Spleen (tissue), 11 donors: ENCODE measurements around the gene BBS9. TPM values are rescaled to one million over a fixed set of nuclear protein-coding genes. Genes with fewer than 3 reads are reported as not detected.

Experiments used
- DNase-seq: peaks from one replicate; pipeline ENCODE4 v3.0.0-alpha.2; 2020
- H3K27ac ChIP-seq, 8 donors: fragments of 200-600 bp; sonication (generic) in 7 of 8; 1 replicate in 4 of 8; 2 replicates in 4 of 8; pipeline versions ENCODE4 v1.5.0 to v1.8.0; 2016 to 2021; ENCODE audit warnings: inconsistent platforms in 4 of 8, mild to moderate bottlenecking in 4 of 8, moderate library complexity in 1 of 8
- H3K27me3 ChIP-seq, 7 donors: fragments of 200-600 bp; sonication (generic) in 6 of 7; replicated peaks in 1 of 7; 1 replicate in 4 of 7; 2 replicates in 3 of 7; pipeline versions ENCODE4 v1.5.0 to v1.8.0; 2016 to 2021; ENCODE audit warnings: inconsistent platforms in 3 of 7, mild to moderate bottlenecking in 1 of 7
- H3K36me3 ChIP-seq, 6 donors: fragments of 200-600 bp; sonication (generic) in 5 of 6; 1 replicate in 4 of 6; 2 replicates in 2 of 6; pipeline versions ENCODE4 v1.5.0 to v1.8.0; 2016 to 2021; ENCODE audit warnings: inconsistent platforms in 2 of 6
- H3K4me1 ChIP-seq, 6 donors: fragments of 200-600 bp; sonication (generic) in 5 of 6; 1 replicate in 3 of 6; 2 replicates in 3 of 6; pipeline versions ENCODE4 v1.5.0 to v1.8.0; 2016 to 2021; ENCODE audit warnings: inconsistent platforms in 3 of 6
- H3K4me3 ChIP-seq, 8 donors: fragments of 200-600 bp; sonication (generic) in 7 of 8; 1 replicate in 4 of 8; 2 replicates in 4 of 8; pipeline versions ENCODE4 v1.5.0 to v1.8.0; 2016 to 2021; ENCODE audit warnings: inconsistent platforms in 4 of 8, mild to moderate bottlenecking in 4 of 8, moderate library complexity in 2 of 8
- H3K9me3 ChIP-seq, 8 donors: fragments of 200-600 bp; sonication (generic) in 7 of 8; 1 replicate in 4 of 8; 2 replicates in 4 of 8; pipeline versions ENCODE4 v1.5.0 to v1.8.0; 2016 to 2021; ENCODE audit warnings: inconsistent platforms in 4 of 8
- POLR2A ChIP-seq, 3 donors: fragments of 450-650 bp; IDR thresholded peaks; one replicate each; pipeline ENCODE4 v1.5.1; 2017; ENCODE audit warnings: antibody characterized with exemption in 3 of 3, mild to moderate bottlenecking in 1 of 3
- POLR2AphosphoS5 ChIP-seq, 3 donors: sonication (generic); formaldehyde crosslinking; IDR thresholded peaks; one replicate each; pipeline ENCODE4 v1.5.1; 2017; ENCODE audit warnings: antibody characterized with exemption in 3 of 3
- WGBS, 5 donors: extraction: QIAGEN DNeasy Blood & Tissue Kit in 3 of 5; methylation state at CpG; one replicate each; pipeline versions ENCODE4 v1.1.5 to v1.1.7; 2013 to 2018; 5-methylcytosine and 5-hydroxymethylcytosine counted together
- intact Hi-C: fragments of 100-400 bp; cut with DNase I; formaldehyde crosslinking; loops from one replicate; pipeline ENCODE4 v1.15.0; 2023; ENCODE audit warnings: low total_unique reads
- polyA plus RNA-seq, 3 donors: library from polyadenylated mRNA; stranded (reverse); fragments of 200-250 nt; gene quantifications; one replicate each; pipeline ENCODE4 v1.2.1, GENCODE V29; 2013
- total RNA-seq, 7 donors: library from RNA; depleted of rRNA in 3 of 7; stranded (reverse); fragments of >200 nt in 3 of 7; fragmentation: NEBNext Ultra II Directional in 4 of 7; extraction: Animal tissue kit (Norgen Biotek cat#: 25700) in 4 of 7; gene quantifications; one replicate each; pipeline versions ENCODE4 v1.1.0 to v1.2.1, GENCODE V29; 2016 to 2021
- TF ChIP-seq, protein P1 (sequence below), 11 experiments: fragments of 200-600 bp in 7 of 11; fragments of 450-650 bp in 4 of 11; sonication (generic) in 4 of 11; IDR thresholded peaks in 8 of 11; conservative IDR thresholded peaks in 3 of 11; 1 replicate in 7 of 11; 2 replicates in 4 of 11; pipeline versions ENCODE4 v1.4.0 to v1.8.0; 2016 to 2021; ENCODE audit warnings: antibody characterized with exemption in 11 of 11, inconsistent platforms in 4 of 11, mild to moderate bottlenecking in 1 of 11
- donor health status: healthy with polysubstance abuse.
- donor health status: DM: no; HTN: no; CAD: no; lungs with moderate emphysema.
- donor health status: DM: no; HTN: no; CAD: no.
- donor health status: Bipolar disorder and iron deficiency.
- donor health status: healthy.
- donor health status: DM: no; HTN: no; CAD: no.
- donor health status: DM: yes; HTN: yes; CAD: no.

BBS9 gene
- total and polyA plus RNA-seq, 10 donors: 2.3 to 44.1 (median 25.3) TPM

DNA sequence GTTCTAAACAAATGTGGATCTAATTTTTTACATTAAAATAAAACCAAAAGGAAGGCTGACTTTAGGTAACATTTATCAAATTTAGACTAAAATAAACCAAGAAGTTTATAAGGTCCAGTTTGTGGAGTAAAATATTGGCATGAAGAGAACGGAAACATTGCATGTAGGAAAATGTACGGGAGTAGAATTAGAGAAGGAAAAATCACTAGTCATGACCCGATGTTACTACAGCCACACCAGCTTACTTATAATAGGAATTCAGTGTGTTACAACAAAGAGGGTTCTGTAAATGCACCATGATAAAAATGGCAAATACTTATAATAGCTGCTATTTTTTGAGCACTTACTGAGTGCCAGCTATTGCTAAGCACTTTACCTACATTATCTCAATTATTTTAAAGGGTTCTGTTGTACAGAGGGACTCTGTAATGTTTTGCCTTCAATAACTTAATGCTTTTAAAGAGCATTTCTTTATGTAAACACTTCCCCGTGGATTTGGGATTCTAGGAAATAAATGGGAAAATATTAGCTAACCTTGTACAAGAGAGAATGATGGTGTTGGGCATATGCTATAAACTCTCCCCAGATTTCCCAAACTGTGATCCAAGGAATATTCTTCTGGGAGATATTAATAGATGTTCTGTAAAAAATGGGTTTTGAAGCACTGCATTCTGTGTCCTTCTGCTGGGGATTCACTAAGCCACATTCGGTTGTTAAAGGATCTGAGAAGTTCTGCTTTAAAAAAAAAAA lies 296.7 kb downstream of the BBS9 start:
- no peaks in the 10 kb centered on the region for H3K36me3 ChIP-seq
- H3K27me3 ChIP-seq: no peaks in the 10 kb centered on the region
- H3K4me3 ChIP-seq: no peak overlapping the region
- TF ChIP-seq POLR2AphosphoS5 (IDR thresholded peaks at IDR 0.05) (no peak), POLR2A (IDR thresholded peaks at IDR 0.05) (no peak)
- TF ChIP-seq, protein P1, sequence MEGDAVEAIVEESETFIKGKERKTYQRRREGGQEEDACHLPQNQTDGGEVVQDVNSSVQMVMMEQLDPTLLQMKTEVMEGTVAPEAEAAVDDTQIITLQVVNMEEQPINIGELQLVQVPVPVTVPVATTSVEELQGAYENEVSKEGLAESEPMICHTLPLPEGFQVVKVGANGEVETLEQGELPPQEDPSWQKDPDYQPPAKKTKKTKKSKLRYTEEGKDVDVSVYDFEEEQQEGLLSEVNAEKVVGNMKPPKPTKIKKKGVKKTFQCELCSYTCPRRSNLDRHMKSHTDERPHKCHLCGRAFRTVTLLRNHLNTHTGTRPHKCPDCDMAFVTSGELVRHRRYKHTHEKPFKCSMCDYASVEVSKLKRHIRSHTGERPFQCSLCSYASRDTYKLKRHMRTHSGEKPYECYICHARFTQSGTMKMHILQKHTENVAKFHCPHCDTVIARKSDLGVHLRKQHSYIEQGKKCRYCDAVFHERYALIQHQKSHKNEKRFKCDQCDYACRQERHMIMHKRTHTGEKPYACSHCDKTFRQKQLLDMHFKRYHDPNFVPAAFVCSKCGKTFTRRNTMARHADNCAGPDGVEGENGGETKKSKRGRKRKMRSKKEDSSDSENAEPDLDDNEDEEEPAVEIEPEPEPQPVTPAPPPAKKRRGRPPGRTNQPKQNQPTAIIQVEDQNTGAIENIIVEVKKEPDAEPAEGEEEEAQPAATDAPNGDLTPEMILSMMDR (IDR thresholded peaks at IDR 0.05 in 8 of 11, conservative IDR thresholded peaks at IDR 0.05 in 3 of 11): no peak
- intact Hi-C loops: no loop called here
- H3K27ac ChIP-seq: no peak overlapping the region
- no peaks in the 10 kb centered on the region for H3K9me3 ChIP-seq
- WGBS, 5 donors: 85 to 92% (median 92%) methylated on average over 5 of the region's 5 CpGs
- no peak for DNase-seq
- H3K4me1 ChIP-seq: peaks cover 0 to 25% (median 9%) of the 10 kb centered on the region in 6 donors

- Histone ChIP-seq H3K4me3 (no peak overlapping the region), H3K4me1 (peaks cover 0 to 18% (median 6%) of the 10 kb centered on the region in 6 donors)
- TF ChIP-seq, protein P1 (IDR thresholded peaks at IDR 0.05 in 8 of 11, conservative IDR thresholded peaks at IDR 0.05 in 3 of 11): no peak
- TF ChIP-seq POLR2AphosphoS5 (IDR thresholded peaks at IDR 0.05) (no peak), POLR2A (IDR thresholded peaks at IDR 0.05) (no peak)
These were observed 299.1 kb downstream of the BBS9 start for GRCh38 chr7:33428415-33428814.

DNA sequence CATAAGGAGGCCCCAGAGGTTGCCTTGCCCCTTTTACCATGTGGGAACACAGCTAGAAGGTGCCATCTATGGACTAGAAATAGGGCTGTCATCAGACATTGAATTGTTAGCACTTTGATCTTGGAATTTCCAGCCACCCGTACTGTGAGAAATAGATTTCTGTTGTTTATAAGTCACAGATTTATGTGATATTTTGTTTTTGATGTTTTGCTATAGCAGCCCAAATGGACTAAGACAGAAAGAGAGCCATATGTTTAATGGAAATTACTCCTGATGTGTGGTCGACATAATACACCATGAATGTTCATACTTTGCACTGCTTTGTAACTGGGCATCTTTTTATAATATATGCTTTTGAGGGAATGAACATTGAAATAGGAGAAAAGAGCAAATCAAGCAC lies 302.2 kb downstream of the BBS9 start:
- Histone ChIP-seq H3K4me3 (no peak overlapping the region), H3K36me3 (no peaks in the 10 kb centered on the region), H3K27ac (no peak overlapping the region), H3K9me3 (no peaks in the 10 kb centered on the region), H3K27me3 (no peaks in the 10 kb centered on the region), H3K4me1 (peaks cover 0 to 8% (median 0%) of the 10 kb centered on the region in 6 donors)
- intact Hi-C loops: no loop called here
- TF ChIP-seq POLR2AphosphoS5 (IDR thresholded peaks at IDR 0.05): no peak
- TF ChIP-seq, protein P1 (IDR thresholded peaks at IDR 0.05 in 8 of 11, conservative IDR thresholded peaks at IDR 0.05 in 3 of 11): no peak
- no peak for TF ChIP-seq POLR2A (IDR thresholded peaks at IDR 0.05)
- no peak for DNase-seq
- WGBS, 5 donors: 85 to 97% (median 94%) methylated on average over 2 of the region's 2 CpGs

More at GRCh38 chr7:33428415-33428814, 299.1 kb downstream of the BBS9 start:
- intact Hi-C loops: no loop called here
- Histone ChIP-seq H3K9me3 (no peaks in the 10 kb centered on the region), H3K36me3 (no peaks in the 10 kb centered on the region), H3K27ac (no peak overlapping the region), H3K27me3 (no peaks in the 10 kb centered on the region)
- DNase-seq: no peak

GRCh38 chr7:33432821-33433220 lies 303.5 kb downstream of the BBS9 start:
- Histone ChIP-seq H3K27me3 (no peaks in the 10 kb centered on the region), H3K36me3 (no peaks in the 10 kb centered on the region), H3K9me3 (no peaks in the 10 kb centered on the region), H3K4me3 (no peak overlapping the region), H3K4me1 (peaks cover 0 to 4% (median 0%) of the 10 kb centered on the region in 6 donors), H3K27ac (no peak overlapping the region)
- TF ChIP-seq, protein P1 (IDR thresholded peaks at IDR 0.05 in 8 of 11, conservative IDR thresholded peaks at IDR 0.05 in 3 of 11): no peak
- no peak for TF ChIP-seq POLR2AphosphoS5 (IDR thresholded peaks at IDR 0.05)
- TF ChIP-seq POLR2A (IDR thresholded peaks at IDR 0.05): no peak
- 79 to 94% (median 89%) methylated on average over 1 of the region's 1 CpG for WGBS, 5 donors
- DNase-seq: no peak
- intact Hi-C loops: no loop called here
